ENCODE results near the gene MRPL20.
"Not testable (repeated sequence)": the region's sequence is repeated elsewhere in the genome, so short reads cannot be mapped to it uniquely, and the experiment has no call there.

The MRPL20 gene

DNA sequence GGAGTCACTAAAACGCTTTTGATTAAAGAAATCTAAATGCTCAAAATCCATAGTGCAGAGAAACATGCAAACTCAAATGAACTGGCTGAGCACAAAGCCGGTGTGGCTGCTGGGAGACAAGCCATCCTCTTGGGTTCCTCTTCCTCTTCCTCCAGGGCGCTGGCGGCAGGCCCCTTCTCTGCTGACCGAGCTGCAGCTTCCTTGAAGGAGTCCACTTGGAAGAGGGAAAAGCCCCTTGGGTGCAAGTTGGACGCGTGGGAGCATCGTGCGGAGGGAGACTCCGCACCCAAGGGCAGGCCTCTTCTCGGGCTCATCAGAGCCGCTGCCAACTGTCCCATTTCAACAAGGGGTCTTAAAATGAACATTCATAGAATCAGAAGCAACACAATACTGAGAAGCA lies 15.9 kb downstream of the MRPL20 start:
- H3K9ac ChIP-seq (ENCODE audit: low read depth, low read length), result no peak overlapping the region
- no peaks in the 10 kb centered on the region for H3K27me3 ChIP-seq (ENCODE audit: insufficient read depth, low read length)
- no peak overlapping the region for H3K27ac ChIP-seq (ENCODE audit: low read depth, low read length)
- no peaks in the 10 kb centered on the region for H3K4me1 ChIP-seq (ENCODE audit: insufficient read depth, low read length)
- WGBS, result 97% methylated on average over 12 of the region's 12 CpGs
- H3K9me3 ChIP-seq (ENCODE audit: insufficient read depth, low read depth, low read length), result no peaks in the 10 kb centered on the region
- peaks cover 99% of the 10 kb centered on the region for H3K36me3 ChIP-seq (ENCODE audit: insufficient read depth, low read length)
- no peak overlapping the region for H3K4me3 ChIP-seq (ENCODE audit: low read length)

GRCh38 chr1:1390675-1391074 lies 16.4 kb downstream of the MRPL20 start:
- 97% methylated on average over 12 of the region's 12 CpGs for WGBS
- Histone ChIP-seq H3K4me1 (ENCODE audit: insufficient read depth, low read length) (no peaks in the 10 kb centered on the region), H3K4me3 (ENCODE audit: low read length) (no peak overlapping the region), H3K9me3 (ENCODE audit: insufficient read depth, low read depth, low read length) (no peaks in the 10 kb centered on the region), H3K27ac (ENCODE audit: low read depth, low read length) (no peak overlapping the region), H3K9ac (ENCODE audit: low read depth, low read length) (no peak overlapping the region), H3K27me3 (ENCODE audit: insufficient read depth, low read length) (no peaks in the 10 kb centered on the region), H3K36me3 (ENCODE audit: insufficient read depth, low read length) (peaks cover 99% of the 10 kb centered on the region)

GRCh38 chr1:1388078-1388472 lies 19.0 kb downstream of the MRPL20 start:
- H3K27me3 ChIP-seq (ENCODE audit: insufficient read depth, low read length), result no peaks in the 10 kb centered on the region
- H3K36me3 ChIP-seq (ENCODE audit: insufficient read depth, low read length), result peaks cover 78% of the 10 kb centered on the region
- H3K9ac ChIP-seq (ENCODE audit: low read depth, low read length), result no peak overlapping the region
- H3K4me1 ChIP-seq (ENCODE audit: insufficient read depth, low read length), result no peaks in the 10 kb centered on the region
- no peak overlapping the region for H3K4me3 ChIP-seq (ENCODE audit: low read length)
- H3K27ac ChIP-seq (ENCODE audit: low read depth, low read length), result no peak overlapping the region
- H3K9me3 ChIP-seq (ENCODE audit: insufficient read depth, low read depth, low read length), result no peaks in the 10 kb centered on the region
- 98% methylated on average over 16 of the region's 16 CpGs for WGBS

DNA sequence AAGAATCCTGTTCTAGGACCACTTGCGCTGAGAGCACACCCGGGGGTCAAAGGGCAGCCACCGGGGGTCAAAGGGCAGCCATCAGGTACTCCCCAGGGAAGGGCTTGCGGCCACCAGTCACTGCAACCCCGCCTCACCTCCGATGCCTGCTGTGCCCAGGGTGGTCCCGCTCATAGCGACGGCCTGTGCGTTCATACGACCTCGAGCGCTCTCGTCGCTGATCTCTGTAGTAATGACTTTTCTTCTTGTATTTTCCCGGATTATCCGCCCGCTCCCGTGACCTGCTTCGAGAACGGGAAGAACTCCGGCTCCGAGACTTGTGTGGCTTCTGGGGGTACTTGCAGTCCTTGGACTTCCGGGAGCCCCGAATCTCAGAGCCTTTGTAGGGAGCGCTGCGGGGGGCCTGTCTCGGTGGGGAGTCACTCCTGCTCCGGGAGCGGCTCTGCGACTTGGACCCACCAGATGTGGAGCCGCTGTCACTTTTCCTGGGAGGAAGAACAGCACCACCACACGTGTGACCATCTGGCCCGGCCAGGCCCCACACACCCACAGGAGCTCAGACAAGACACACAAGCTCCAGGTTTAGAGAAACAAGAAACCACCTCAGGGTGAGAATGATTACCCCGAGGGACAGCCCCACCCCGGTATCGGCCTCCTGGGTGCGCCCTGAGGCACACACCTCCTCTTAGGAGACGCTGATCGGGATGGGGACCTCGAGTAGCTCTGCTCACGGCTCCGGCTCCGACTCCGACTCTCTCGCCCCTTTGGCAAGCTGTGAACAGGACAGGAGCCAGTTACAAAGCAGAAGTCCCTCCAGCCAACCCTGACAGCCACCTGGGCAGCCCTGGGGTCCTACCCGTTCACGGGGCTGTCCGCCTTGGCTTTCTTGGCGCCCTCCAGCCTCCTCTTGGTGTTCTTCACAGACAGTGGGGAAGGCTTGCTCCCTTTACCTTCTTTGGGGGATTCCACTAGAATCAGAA lies 19.7 kb downstream of the MRPL20 start:
- Histone ChIP-seq H3K27me3 (ENCODE audit: insufficient read depth, low read length) (no peaks in the 10 kb centered on the region), H3K36me3 (ENCODE audit: insufficient read depth, low read length) (peaks cover 72% of the 10 kb centered on the region), H3K27ac (ENCODE audit: low read depth, low read length) (no peak overlapping the region), H3K4me1 (ENCODE audit: insufficient read depth, low read length) (no peaks in the 10 kb centered on the region), H3K9me3 (ENCODE audit: insufficient read depth, low read depth, low read length) (no peaks in the 10 kb centered on the region), H3K4me3 (ENCODE audit: low read length) (no peak overlapping the region), H3K9ac (ENCODE audit: low read depth, low read length) (no peak overlapping the region)
- 96% methylated on average over 50 of the region's 50 CpGs for WGBS

DNA sequence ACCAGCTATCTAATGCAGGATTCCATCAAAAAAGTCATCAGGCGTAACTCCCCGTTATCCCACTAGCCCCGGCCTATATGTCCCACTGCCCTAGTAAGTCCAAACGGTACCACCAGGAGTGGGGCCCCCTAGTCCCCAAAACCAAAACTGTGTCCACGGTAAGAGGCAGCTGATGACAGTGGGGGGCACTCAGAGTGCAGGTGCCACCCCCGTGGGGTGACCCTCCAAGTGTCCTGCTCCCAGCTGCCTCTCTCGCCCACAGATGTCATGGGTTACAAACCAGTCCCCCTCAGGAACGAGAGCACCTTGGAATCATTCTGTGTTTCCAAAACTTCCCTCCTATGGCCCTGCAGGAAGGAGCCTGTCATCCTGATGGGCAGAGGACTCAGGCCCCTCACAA lies 21.2 kb downstream of the MRPL20 start:
- Histone ChIP-seq H3K9me3 (ENCODE audit: insufficient read depth, low read depth, low read length) (no peaks in the 10 kb centered on the region), H3K9ac (ENCODE audit: low read depth, low read length) (no peak overlapping the region), H3K4me3 (ENCODE audit: low read length) (no peak overlapping the region), H3K27ac (ENCODE audit: low read depth, low read length) (no peak overlapping the region), H3K36me3 (ENCODE audit: insufficient read depth, low read length) (peaks cover 57% of the 10 kb centered on the region), H3K27me3 (ENCODE audit: insufficient read depth, low read length) (no peaks in the 10 kb centered on the region), H3K4me1 (ENCODE audit: insufficient read depth, low read length) (no peaks in the 10 kb centered on the region)
- 96% methylated on average over 8 of the region's 8 CpGs for WGBS

DNA sequence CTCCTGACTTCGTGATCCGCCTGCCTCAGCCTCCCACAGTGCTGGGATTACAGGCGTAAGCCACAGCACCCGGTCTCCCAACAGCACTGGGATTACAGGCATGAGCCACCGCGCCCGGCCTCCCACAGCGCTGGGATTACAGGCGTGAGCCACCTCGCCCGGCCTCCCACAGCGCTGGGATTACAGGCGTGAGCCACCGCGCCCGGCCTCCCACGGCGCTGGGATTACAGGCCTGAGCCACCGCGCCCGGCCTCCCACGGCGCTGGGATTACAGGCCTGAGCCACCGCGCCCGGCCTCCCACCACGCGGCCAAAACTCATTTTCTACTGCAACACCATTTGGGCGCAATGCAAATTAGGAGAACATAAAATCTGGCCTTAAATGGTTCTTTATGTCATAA lies 21.8 kb downstream of the MRPL20 start:
- 93% methylated on average over 28 of the region's 29 CpGs for WGBS
- not testable (repeated sequence) for H3K27ac ChIP-seq (ENCODE audit: low read depth, low read length)

GRCh38 chr1:1381294-1381693 lies 25.8 kb downstream of the MRPL20 start:
- 82% methylated on average over 8 of the region's 8 CpGs for WGBS
- H3K4me3 ChIP-seq (ENCODE audit: low read length), result no peak overlapping the region
- H3K36me3 ChIP-seq (ENCODE audit: insufficient read depth, low read length), result peaks cover 11% of the 10 kb centered on the region
- H3K4me1 ChIP-seq (ENCODE audit: insufficient read depth, low read length), result no peaks in the 10 kb centered on the region
- no peak overlapping the region for H3K9ac ChIP-seq (ENCODE audit: low read depth, low read length)
- H3K27ac ChIP-seq (ENCODE audit: low read depth, low read length), result no peak overlapping the region
- no peaks in the 10 kb centered on the region for H3K27me3 ChIP-seq (ENCODE audit: insufficient read depth, low read length)
- H3K9me3 ChIP-seq (ENCODE audit: insufficient read depth, low read depth, low read length), result no peaks in the 10 kb centered on the region

More for the DNA sequence above, 21.8 kb downstream of the MRPL20 start:
- H3K9me3 ChIP-seq (ENCODE audit: insufficient read depth, low read depth, low read length); H3K9ac ChIP-seq (ENCODE audit: low read depth, low read length); H3K27me3 ChIP-seq (ENCODE audit: insufficient read depth, low read length); H3K4me1 ChIP-seq (ENCODE audit: insufficient read depth, low read length); H3K4me3 ChIP-seq (ENCODE audit: low read length): not testable (repeated sequence)
- H3K36me3 ChIP-seq (ENCODE audit: insufficient read depth, low read length), result peaks cover 51% of the 10 kb centered on the region

GRCh38 chr1:1380860-1381259 lies 26.2 kb downstream of the MRPL20 start:
- Histone ChIP-seq H3K9ac (ENCODE audit: low read depth, low read length) (no peak overlapping the region), H3K36me3 (ENCODE audit: insufficient read depth, low read length) (peaks cover 6% of the 10 kb centered on the region), H3K27me3 (ENCODE audit: insufficient read depth, low read length) (no peaks in the 10 kb centered on the region), H3K9me3 (ENCODE audit: insufficient read depth, low read depth, low read length) (no peaks in the 10 kb centered on the region), H3K27ac (ENCODE audit: low read depth, low read length) (no peak overlapping the region), H3K4me1 (ENCODE audit: insufficient read depth, low read length) (peaks cover 3% of the 10 kb centered on the region; the same call in 1 of the 2 replicates), H3K4me3 (ENCODE audit: low read length) (no peak overlapping the region)
- 96% methylated on average over 16 of the region's 16 CpGs for WGBS

DNA sequence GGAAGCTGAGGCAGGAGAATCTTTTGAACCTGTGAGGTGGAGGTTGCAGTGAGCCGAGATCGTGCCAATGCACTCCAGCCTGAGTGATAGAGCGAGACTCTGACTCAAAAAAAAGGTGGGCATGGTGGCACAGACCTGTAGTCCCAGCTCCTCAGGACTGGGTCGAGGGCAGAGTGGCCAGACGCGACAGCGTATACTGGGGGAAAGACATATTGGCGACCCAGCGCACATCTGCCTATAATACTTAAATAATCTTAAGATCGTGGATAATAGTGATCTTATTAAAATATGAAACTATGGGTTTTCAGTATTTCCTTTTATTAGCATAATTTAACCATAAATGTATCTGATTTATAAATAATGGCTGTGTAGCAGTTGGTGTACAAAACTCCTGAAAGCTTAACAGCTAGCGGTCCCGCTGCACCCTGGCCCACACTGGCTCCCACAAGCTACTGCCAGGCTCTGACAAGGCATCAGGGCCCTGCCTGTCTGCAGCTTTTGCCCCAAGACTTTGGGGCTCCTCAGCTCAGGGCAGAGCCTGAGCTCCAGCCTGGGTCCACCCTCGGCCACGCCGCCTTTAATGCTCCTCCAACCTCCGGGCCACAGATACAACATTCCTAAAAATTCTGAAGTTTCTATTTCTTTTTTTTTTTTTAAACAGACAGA lies 29.4 kb downstream of the MRPL20 start:
- Histone ChIP-seq H3K36me3 (ENCODE audit: insufficient read depth, low read length) (peaks cover 10% of the 10 kb centered on the region), H3K9ac (ENCODE audit: low read depth, low read length) (no peak overlapping the region), H3K4me3 (ENCODE audit: low read length) (no peak overlapping the region), H3K27ac (ENCODE audit: low read depth, low read length) (no peak overlapping the region), H3K4me1 (ENCODE audit: insufficient read depth, low read length) (peaks cover 7% of the 10 kb centered on the region; the same call in 1 of the 2 replicates), H3K9me3 (ENCODE audit: insufficient read depth, low read depth, low read length) (no peaks in the 10 kb centered on the region), H3K27me3 (ENCODE audit: insufficient read depth, low read length) (no peaks in the 10 kb centered on the region)
- 95% methylated on average over 15 of the region's 16 CpGs for WGBS

- WGBS, result 95% methylated on average over 10 of the region's 10 CpGs
- Histone ChIP-seq H3K4me3 (ENCODE audit: low read length) (0 out of 2 replicates have a peak overlapping the region, but pooled peaks have one; percentile 92), H3K27ac (ENCODE audit: low read depth, low read length) (peak overlapping the region; percentile 62; the same call in 1 of the 2 replicates), H3K27me3 (ENCODE audit: insufficient read depth, low read length) (no peaks in the 10 kb centered on the region), H3K9me3 (ENCODE audit: insufficient read depth, low read depth, low read length) (no peaks in the 10 kb centered on the region), H3K36me3 (ENCODE audit: insufficient read depth, low read length) (peaks cover 10% of the 10 kb centered on the region), H3K4me1 (ENCODE audit: insufficient read depth, low read length) (peaks cover 7% of the 10 kb centered on the region; the same call in 1 of the 2 replicates), H3K9ac (ENCODE audit: low read depth, low read length) (no peak overlapping the region)
Observed at GRCh38 chr1:1376551-1377226, 30.4 kb downstream of the MRPL20 start.

All from HUES64 (cell line).